ENCODE results near the gene FOXD3.

GRCh38 chr1:63352736-63353135, 30.4 kb downstream of the FOXD3 start:
- no peak for TF ChIP-seq CTCF (IDR thresholded peaks at IDR 0.05)
- no peak for TF ChIP-seq POLR2A (IDR thresholded peaks at IDR 0.05)
